ENCODE data around the gene OXSR1.
"Not testable (repeated sequence)": the region's sequence is repeated elsewhere in the genome, so short reads cannot be mapped to it uniquely, and the experiment has no call there.

OXSR1 gene

GRCh38 chr3:38169027-38169317, 3.6 kb downstream of the OXSR1 start:
- DNase-seq: peak; percentile 72

- DNase-seq: no peak
Observed at GRCh38 chr3:38170722-38171121, 5.4 kb downstream of the OXSR1 start.

- no peak for DNase-seq
Observed at GRCh38 chr3:38171622-38172021, 6.3 kb downstream of the OXSR1 start.

- DNase-seq: no peak
Observed at GRCh38 chr3:38173834-38174418, 8.6 kb downstream of the OXSR1 start.

- DNase-seq: no peak
Observed at GRCh38 chr3:38177181-38177580, 11.8 kb downstream of the OXSR1 start.

- DNase-seq: no peak
Observed at GRCh38 chr3:38186781-38187180, 21.4 kb downstream of the OXSR1 start.

- DNase-seq: no peak
Observed at GRCh38 chr3:38190481-38190881, 25.1 kb downstream of the OXSR1 start.

GRCh38 chr3:38202931-38203330, 37.6 kb downstream of the OXSR1 start:
- not testable (repeated sequence) for DNase-seq

- no peak for DNase-seq
Observed at GRCh38 chr3:38203690-38204089, 38.4 kb downstream of the OXSR1 start.

- DNase-seq: no peak
Observed at GRCh38 chr3:38204599-38205471, 39.5 kb downstream of the OXSR1 start.

- no peak for DNase-seq
Observed at GRCh38 chr3:38205472-38205805, 40.1 kb downstream of the OXSR1 start.

- DNase-seq: no peak
Observed at GRCh38 chr3:38207254-38208003, 42.1 kb downstream of the OXSR1 start.

GRCh38 chr3:38210141-38210757, 44.9 kb downstream of the OXSR1 start:
- no peak for DNase-seq

- no peak for DNase-seq
Observed at GRCh38 chr3:38212141-38212540, 46.8 kb downstream of the OXSR1 start.

GRCh38 chr3:38214560-38214959, 49.2 kb downstream of the OXSR1 start:
- no peak for DNase-seq

GRCh38 chr3:38219609-38220197, 54.4 kb downstream of the OXSR1 start:
- DNase-seq: no peak

- DNase-seq: no peak
Observed at GRCh38 chr3:38221005-38221404, 55.7 kb downstream of the OXSR1 start.

GRCh38 chr3:38222032-38222634, 56.8 kb downstream of the OXSR1 start:
- DNase-seq: no peak

GRCh38 chr3:38224357-38224756, 59.0 kb downstream of the OXSR1 start:
- no peak for DNase-seq

GRCh38 chr3:38226273-38226672, 60.9 kb downstream of the OXSR1 start:
- DNase-seq: peak; percentile 60

GRCh38 chr3:38227989-38228388, 62.7 kb downstream of the OXSR1 start:
- peak; percentile 80 for DNase-seq

- DNase-seq: no peak
Observed at GRCh38 chr3:38229036-38229435, 63.7 kb downstream of the OXSR1 start.

- DNase-seq: no peak
Observed at GRCh38 chr3:38232701-38233100, 67.4 kb downstream of the OXSR1 start.

All from EL (cell line).